A549 (cell line): ENCODE results near the gene RAB11FIP5. TPM values are rescaled to one million over a fixed set of nuclear protein-coding genes. Genes with fewer than 3 reads are reported as not detected.
A peak's percentile ranks its signal among the peaks of the same experiment; 100 is the strongest.
"Not testable (repeated sequence)": the region's sequence is repeated elsewhere in the genome, so short reads cannot be mapped to it uniquely, and the experiment has no call there.

Source experiments
- ATAC-seq, 2 experiments: fragments of 200-7000 bp in 1 of 2; fragments of >200 bp in 1 of 2; cut with Nextera tagmentation in 1 of 2; cut with Tn5 transposase in 1 of 2; 3 replicates each; pipeline versions ENCODE4 v1.8.0 to v1.9.1; 2018 to 2020; ENCODE audit warnings: mild to moderate bottlenecking in 1 of 2, moderate library complexity in 1 of 2
- CTCF ChIA-PET: fragments of 300-600 bp; sonication (Branson Sonifier 250); formaldehyde crosslinking; extraction: SDS; loops from one replicate; lab custom pipeline; 2021; ENCODE audit warnings: antibody characterized with exemption, inconsistent platforms; lab: Yijun Ruan, JAX
- POLR2A ChIA-PET: fragments of 350-600 bp; formaldehyde crosslinking; extraction: SDS; loops from one replicate; lab custom pipeline; 2021; ENCODE audit warnings: antibody characterized with exemption, inconsistent platforms; lab: Yijun Ruan, JAX
- DNase-seq, 2 experiments: peaks; one replicate each; pipeline versions ENCODE4 v3.0.0 to v3.0.0-alpha.2; 2011 to 2016; ENCODE audit warnings: low read depth in 1 of 2, low spot score in 1 of 2
- FAIRE-seq: peaks from 2 replicates; lab custom pipeline; 2011; peaks lifted over from hg19 to GRCh38; lab: Jason Lieb, UNC
- H3K27ac ChIP-seq, 2 experiments: fragments of >200 bp; sonication (Bioruptor Twin); formaldehyde crosslinking; 3 replicates each; pipeline ENCODE4 v1.5.1; 2016 to 2017
- H3K4me1 ChIP-seq: fragments of >200 bp; sonication (Bioruptor Twin); formaldehyde crosslinking; 3 replicates; pipeline ENCODE4 v1.6.1; 2016
- H3K4me2 ChIP-seq: fragments of >200 bp; sonication (Bioruptor Twin); formaldehyde crosslinking; 3 replicates; pipeline ENCODE4 v1.6.1; 2016
- H3K4me3 ChIP-seq: fragments of >200 bp; sonication (Bioruptor Twin); formaldehyde crosslinking; 3 replicates; pipeline ENCODE4 v1.5.1; 2016
- H3K9me3 ChIP-seq: fragments of >200 bp; sonication (Bioruptor Twin); formaldehyde crosslinking; 3 replicates; pipeline ENCODE4 v1.6.1; 2016
- EHMT2 ChIP-seq: fragments of 200-600 bp; sonication (generic); IDR thresholded peaks from 2 replicates; pipeline ENCODE4 v1.6.1; 2016; ENCODE audit warnings: antibody characterized with exemption, low read depth, mild to moderate bottlenecking, moderate library complexity
- FOSL2 ChIP-seq, 2 experiments: fragments of 450-650 bp in 1 of 2; fragments of >200 bp in 1 of 2; sonication (Bioruptor Twin) in 1 of 2; formaldehyde crosslinking; IDR thresholded peaks; 2 replicates each; pipeline versions ENCODE4 v1.5.0 to v1.6.1; 2016 to 2020; ENCODE audit warnings: mild to moderate bottlenecking in 1 of 2, moderate library complexity in 1 of 2
- KDM1A ChIP-seq: fragments of 200-600 bp; sonication (generic); IDR thresholded peaks from 2 replicates; pipeline ENCODE4 v1.6.1; 2016; ENCODE audit warnings: low read depth, mild to moderate bottlenecking
- MAFK ChIP-seq: fragments of 450-650 bp; IDR thresholded peaks from 2 replicates; pipeline ENCODE4 v1.6.1; 2014; ENCODE audit not compliant: partially characterized antibody
- SREBF2 ChIP-seq: fragments of 450-650 bp; IDR thresholded peaks from 2 replicates; pipeline ENCODE4 v1.6.1; 2014; ENCODE audit warnings: mild to moderate bottlenecking, moderate library complexity
- TFCP2L1 ChIP-seq: fragments of 250-450 bp; sonication (Bioruptor Pico); IDR thresholded peaks from 2 replicates; pipeline ENCODE4 v1.5.0; 2021; ENCODE audit warnings: mild to moderate bottlenecking
- ZSCAN20 ChIP-seq: fragments of 250-450 bp; sonication (Bioruptor Pico); IDR thresholded peaks from 2 replicates; pipeline ENCODE4 v1.8.0; 2022; ENCODE audit warnings: mild to moderate bottlenecking, moderate library complexity
- WGBS: methylation state at CpG from one replicate; pipeline ENCODE4 v1.1.6; 2017; ENCODE audit errors: missing lambda C conversion rate; 5-methylcytosine and 5-hydroxymethylcytosine counted together
- polyA plus RNA-seq, 4 experiments: library from polyadenylated mRNA; depleted of rRNA in 3 of 4; stranded (reverse); fragments of >200 nt; fragmentation: RNase III in 1 of 4; extraction: RNeasy Plus Mini Kit Qiagen cat#74134 plus additional on column Dnase treatment in 1 of 4; gene quantifications; 2 replicates in 3 of 4; 3 replicates in 1 of 4; pipeline ENCODE4 v1.2.3, GENCODE V29; 2011 to 2017

The RAB11FIP5 gene
- polyA plus RNA-seq, 2 of the 4 experiments (the other 2 are of a cell fraction), result 21.6 to 21.8 TPM

GRCh38 chr2:73122536-73122935 lies 9.8 kb upstream of the RAB11FIP5 start (continued):
- TF ChIP-seq EHMT2 (no peak), MAFK (no peak)

DNA sequence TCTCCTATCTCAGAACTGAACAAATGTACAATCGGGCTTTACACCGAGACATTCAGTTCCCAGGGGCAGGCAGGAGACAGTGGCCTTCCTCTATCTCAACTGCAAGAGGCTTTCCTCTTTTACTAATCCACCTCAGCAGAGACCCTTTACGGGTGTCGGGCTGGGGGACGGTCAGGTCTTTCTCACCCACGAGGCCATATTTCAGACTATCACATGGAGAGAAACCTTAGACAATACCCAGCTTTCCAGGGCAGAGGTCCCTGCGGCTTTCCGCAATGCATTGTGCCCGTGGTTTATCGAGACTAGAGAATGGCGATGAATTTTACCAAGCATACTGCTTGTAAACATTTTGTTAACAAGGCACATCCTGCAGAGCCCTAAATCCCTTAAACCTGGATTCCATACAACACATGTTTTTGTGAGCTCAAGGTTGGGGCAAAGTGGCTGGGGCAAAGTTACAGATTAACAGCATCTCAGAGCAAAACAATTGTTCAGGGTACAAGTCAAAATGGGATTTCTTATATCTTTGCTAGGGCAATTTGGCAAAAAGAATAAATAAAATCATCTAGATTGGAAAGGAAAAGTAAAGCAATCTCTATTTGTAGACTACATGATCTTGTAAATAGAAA lies 7.0 kb upstream of the RAB11FIP5 start:
- not testable (repeated sequence) for ATAC-seq, FAIRE-seq, H3K4me1 ChIP-seq, H3K4me2 ChIP-seq, H3K4me3 ChIP-seq, DNase-seq, H3K9me3 ChIP-seq, H3K27ac ChIP-seq
- WGBS, result 86% methylated on average over 11 of the region's 11 CpGs
- POLR2A ChIA-PET, result interaction anchor here (0.6 kb wide), 1 partner anchor 9 kb away, joined by 4 read pairs; no protein-coding TSS in a partner anchor
- CTCF ChIA-PET, result interaction anchor here (1.9 to 11.2 kb wide), 3 partner anchors 27 to 36 kb away, joined by 6 to 114 read pairs (median 7); no protein-coding TSS in a partner anchor

DNA sequence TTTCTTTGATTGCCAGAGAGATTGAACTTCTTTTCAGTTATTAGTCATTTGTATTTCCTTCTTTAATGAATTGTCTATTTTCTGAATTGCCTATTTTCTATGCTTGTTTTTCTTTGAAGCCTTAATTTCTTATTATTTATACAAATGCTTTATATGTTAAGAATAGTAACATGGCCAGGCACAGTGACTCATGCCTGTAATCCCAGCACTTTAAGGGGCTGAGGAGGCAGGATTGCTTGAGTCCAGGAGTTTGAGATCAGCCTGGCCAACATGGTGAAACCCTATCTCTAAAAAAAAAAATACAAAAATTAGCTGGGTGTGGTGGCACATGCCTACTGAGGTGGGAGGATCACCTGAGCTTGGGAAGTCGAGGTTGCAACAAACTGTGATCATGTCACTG lies 4.7 kb upstream of the RAB11FIP5 start:
- no peak for TF ChIP-seq SREBF2
- Histone ChIP-seq H3K4me2 (no peak overlapping the region), H3K4me3 (no peak overlapping the region), H3K4me1 (peaks cover 6% of the 10 kb centered on the region), H3K9me3 (no peaks in the 10 kb centered on the region), H3K27ac (no peak overlapping the region)
- ChIA-PET CTCF (interaction anchor here (0.8 to 11.2 kb wide), 6 partner anchors 12 to 60 kb away, joined by 3 to 114 read pairs (median 6); no protein-coding TSS in a partner anchor), POLR2A (interaction anchor here (0.7 kb wide), 1 partner anchor 33 kb away, joined by 7 read pairs; no protein-coding TSS in a partner anchor)
- DNase-seq (no peak), FAIRE-seq (no peak), ATAC-seq (no peak)
- WGBS, result 33% methylated on average over 1 of the region's 1 CpG

DNA sequence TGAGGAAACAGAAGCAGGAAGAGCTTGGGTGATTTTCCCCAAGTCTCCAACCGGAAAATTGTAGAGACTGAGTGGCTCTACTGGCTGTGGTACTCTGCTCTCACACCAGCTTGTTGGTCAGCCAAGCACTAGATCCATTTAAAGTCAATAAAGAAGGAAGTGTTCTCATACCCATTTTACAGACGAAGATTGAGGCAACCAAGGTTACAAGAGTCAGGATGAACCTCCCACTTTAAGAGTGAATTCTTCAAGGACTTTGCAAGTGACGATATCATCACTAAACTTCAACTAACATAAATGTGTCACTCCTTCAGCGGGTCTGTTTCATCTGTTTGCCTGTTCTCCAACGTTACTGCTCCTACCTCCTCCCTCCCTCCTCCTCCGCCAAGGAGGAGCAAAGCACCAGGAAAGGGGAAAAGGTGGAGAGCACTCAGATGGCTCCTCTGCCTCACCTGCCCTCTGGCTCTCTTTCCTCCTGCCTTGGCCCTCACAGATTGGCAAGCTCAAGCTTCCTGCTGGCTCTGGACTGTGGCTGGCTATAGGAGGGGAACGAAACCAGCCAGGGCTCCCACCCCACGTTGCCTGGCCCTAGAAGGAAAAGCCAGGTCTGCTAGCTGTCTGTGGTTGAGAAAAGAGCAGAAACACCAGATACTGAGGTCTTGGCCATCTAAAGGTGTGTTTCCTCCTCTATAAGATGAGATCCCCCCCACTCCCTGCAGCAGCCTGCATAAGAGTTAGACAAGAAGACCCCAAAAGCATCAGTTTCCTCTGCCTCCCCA lies 3.6 kb upstream of the RAB11FIP5 start:
- ChIA-PET CTCF (interaction anchor here (1.0 to 11.2 kb wide), 6 partner anchors 27 to 61 kb away, joined by 3 to 114 read pairs (median 6); no protein-coding TSS in a partner anchor), POLR2A (no interaction called here)
- FAIRE-seq (no peak), DNase-seq (no peak), ATAC-seq (no peak)
- Histone ChIP-seq H3K9me3 (no peaks in the 10 kb centered on the region), H3K4me3 (no peak overlapping the region), H3K4me1 (peaks cover 7% of the 10 kb centered on the region), H3K4me2 (no peak overlapping the region), H3K27ac (no peak overlapping the region)
- TF ChIP-seq KDM1A (peak; percentile 56), TFCP2L1 (CRISPR knock-in tag) (no peak)
- 77% methylated on average over 8 of the region's 8 CpGs for WGBS

DNA sequence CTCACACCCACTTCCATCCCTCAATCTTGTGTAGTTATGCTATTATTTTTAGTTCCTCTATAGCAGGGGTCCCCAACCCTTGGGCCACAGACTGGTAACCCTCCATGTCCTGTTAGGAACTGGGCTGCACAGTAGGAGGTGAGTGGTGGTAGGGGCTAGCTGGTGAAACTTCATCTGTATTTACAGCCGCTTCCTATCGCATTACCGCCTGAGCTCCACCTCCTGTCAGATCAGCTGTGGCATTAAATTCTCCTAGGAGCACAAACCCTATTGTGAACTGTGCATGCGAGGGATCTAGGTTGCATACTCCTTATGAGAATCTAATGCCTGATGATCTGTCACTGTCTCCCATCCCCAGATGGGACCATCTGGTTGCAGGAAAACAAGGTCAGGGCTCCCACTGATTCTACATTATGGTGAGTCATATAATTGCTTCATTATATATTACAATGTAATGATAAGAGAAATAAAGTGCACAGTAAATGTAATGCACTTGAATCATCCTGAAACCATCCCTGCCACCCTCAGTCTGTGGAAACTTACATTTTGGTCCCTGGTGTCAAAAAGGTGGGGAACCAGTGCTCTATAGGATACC lies 1.6 kb upstream of the RAB11FIP5 start:
- FAIRE-seq (no peak), ATAC-seq (no peak), DNase-seq (no peak)
- Histone ChIP-seq H3K4me3 (no peak overlapping the region), H3K9me3 (no peaks in the 10 kb centered on the region), H3K4me2 (peak overlapping the region; percentile 88; the same call in 2 of the 3 replicates), H3K4me1 (peaks cover 20% of the 10 kb centered on the region), H3K27ac (peak overlapping the region in 1 of 2 experiments; percentile 92; a peak in 2 of 6 replicates)
- ChIA-PET CTCF (interaction anchor here (0.8 to 11.2 kb wide), 7 partner anchors 25 to 63 kb away, joined by 3 to 114 read pairs (median 7); no protein-coding TSS in a partner anchor), POLR2A (no interaction called here)
- WGBS, result 92% methylated on average over 4 of the region's 4 CpGs
- no peak for TF ChIP-seq ZSCAN20 (CRISPR knock-in tag)
- no peak for TF ChIP-seq FOSL2 (IDR thresholded peaks at IDR 0.05)
- TF ChIP-seq FOSL2 (CRISPR knock-in tag; IDR thresholded peaks at IDR 0.05), result peak; percentile 34; the same call in 1 of the 2 replicates
